GM12878 (cell line): ENCODE data around the gene PELO. TPM values are rescaled to one million over a fixed set of nuclear protein-coding genes. Genes with fewer than 3 reads are reported as not detected.

ENCODE experiments used
- ATAC-seq: fragments of 200-7000 bp; cut with Tn5 transposase; 3 replicates; pipeline ENCODE4 v1.9.1; 2020; ENCODE audit warnings: mild to moderate bottlenecking, moderate library complexity
- BruUV-seq: library from RNA; stranded (reverse); fragments of 400-500 nt; replicated peaks from 2 replicates; lab custom pipeline; 2021; lab: Mats Ljungman, UMichigan
- CTCF ChIA-PET: fragments of 300-600 bp; sonication (Branson Sonifier 250); formaldehyde crosslinking; extraction: SDS; loops from one replicate; lab custom pipeline; 2021; ENCODE audit warnings: inconsistent platforms; lab: Yijun Ruan, JAX
- POLR2A ChIA-PET: fragments of 350-600 bp; formaldehyde crosslinking; extraction: SDS; loops from one replicate; lab custom pipeline; 2021; ENCODE audit warnings: inconsistent platforms; lab: Charles Lee
- RAD21 ChIA-PET: fragments of 300-600 bp; sonication (Branson Sonifier 250); formaldehyde crosslinking; loops from one replicate; lab custom pipeline; 2023; ENCODE audit warnings: antibody characterized with exemption; ENCODE audit not compliant: unreplicated experiment; lab: Charles Lee
- SMC1A ChIA-PET: fragments of 300-600 bp; sonication (Branson Sonifier 250); formaldehyde crosslinking; loops from one replicate; lab custom pipeline; 2023; ENCODE audit not compliant: unreplicated experiment, uncharacterized antibody; lab: Charles Lee
- DNase-seq: peaks from one replicate; pipeline ENCODE4 v3.0.0-alpha.2; 2011; ENCODE audit warnings: low read depth, low spot score
- FAIRE-seq: peaks from 3 replicates; lab custom pipeline; 2011; peaks lifted over from hg19 to GRCh38; lab: Jason Lieb, UNC
- H2AFZ ChIP-seq: 2 replicates; pipeline ENCODE4 v1.6.0; 2011; ENCODE audit warnings: low read depth, low read length, control low read depth; ENCODE audit not compliant: control insufficient read depth
- H3K27ac ChIP-seq: 2 replicates; pipeline ENCODE4 v1.5.1; 2011; ENCODE audit warnings: control low read depth; ENCODE audit not compliant: control insufficient read depth, insufficient read depth
- H3K27me3 ChIP-seq, 2 experiments: replicated peaks in 1 of 2; 2 replicates each; pipeline versions ENCODE4 v1.6.0 to v1.6.1; 2011; ENCODE audit warnings: low read length in 1 of 2; ENCODE audit not compliant: control insufficient read depth in 2 of 2, insufficient read depth in 2 of 2
- H3K36me3 ChIP-seq, 2 experiments: 2 replicates each; pipeline ENCODE4 v1.5.1; 2011; ENCODE audit warnings: low read length in 1 of 2; ENCODE audit not compliant: control insufficient read depth in 2 of 2, insufficient read depth in 2 of 2
- H3K4me1 ChIP-seq: 2 replicates; pipeline ENCODE4 v1.6.1; 2011; ENCODE audit warnings: mild to moderate bottlenecking, low read length, moderate library complexity, mixed read lengths; ENCODE audit not compliant: control insufficient read depth, insufficient read depth
- H3K4me2 ChIP-seq: 2 replicates; pipeline ENCODE4 v1.6.0; 2011; ENCODE audit warnings: control low read depth; ENCODE audit not compliant: control insufficient read depth, insufficient read depth
- H3K4me3 ChIP-seq: fragments of 200-600 bp; sonication (generic); 2 replicates; pipeline ENCODE4 v1.5.1; 2016
- H3K79me2 ChIP-seq: 2 replicates; pipeline ENCODE4 v1.6.0; 2011; ENCODE audit warnings: low read length; ENCODE audit not compliant: control insufficient read depth, insufficient read depth
- H3K9ac ChIP-seq: 2 replicates; pipeline ENCODE4 v1.8.0; 2011; ENCODE audit warnings: low read length, control low read depth, mixed read lengths; ENCODE audit not compliant: control insufficient read depth, insufficient read depth
- H3K9me3 ChIP-seq: replicated peaks from 3 replicates; pipeline ENCODE4 v1.5.1; 2011; ENCODE audit warnings: mild to moderate bottlenecking, low read length; ENCODE audit not compliant: control insufficient read depth, insufficient read depth
- H4K20me1 ChIP-seq: 2 replicates; pipeline ENCODE4 v1.6.0; 2011; ENCODE audit not compliant: control insufficient read depth, insufficient read depth
- BCL11A ChIP-seq: IDR thresholded peaks from 2 replicates; pipeline ENCODE4 v1.6.1; 2011; ENCODE audit warnings: low read depth, low read length
- CEBPB ChIP-seq, 2 experiments: fragments of 150-350 bp in 1 of 2; IDR thresholded peaks; 2 replicates each; pipeline ENCODE4 v1.6.1; 2012 to 2014; ENCODE audit warnings: low read depth in 2 of 2, low read length in 2 of 2, borderline replicate concordance in 1 of 2, inconsistent platforms in 1 of 2
- EZH2 ChIP-seq: IDR thresholded peaks from 2 replicates; pipeline ENCODE4 v1.6.1; 2012; ENCODE audit warnings: low read depth, mild to moderate bottlenecking, control low read depth, inconsistent platforms, low read length, borderline replicate concordance; ENCODE audit not compliant: control insufficient read depth
- FOXM1 ChIP-seq: IDR thresholded peaks from 2 replicates; pipeline ENCODE4 v1.6.1; 2012; ENCODE audit warnings: low read depth, mild to moderate bottlenecking, inconsistent platforms, low read length, moderate library complexity
- GABPA ChIP-seq: IDR thresholded peaks from 2 replicates; pipeline ENCODE4 v1.6.1; 2014; ENCODE audit warnings: antibody characterized with exemption, low read depth, mild to moderate bottlenecking, inconsistent platforms
- GATAD2B ChIP-seq: fragments of 450-650 bp; conservative IDR thresholded peaks from 2 replicates; pipeline ENCODE4 v1.6.1; 2017; ENCODE audit warnings: low read depth, mild to moderate bottlenecking, moderate library complexity
- HDAC6 ChIP-seq: fragments of 200-600 bp; sonication (generic); IDR thresholded peaks from one replicate; pipeline ENCODE4 v1.8.0; 2017; ENCODE audit warnings: antibody characterized with exemption; ENCODE audit not compliant: unreplicated experiment
- JUNB ChIP-seq: IDR thresholded peaks from 2 replicates; pipeline ENCODE4 v1.6.1; 2016; ENCODE audit warnings: antibody characterized with exemption, mild to moderate bottlenecking
- KDM1A ChIP-seq: fragments of 200-600 bp; sonication (generic); IDR thresholded peaks from 2 replicates; pipeline ENCODE4 v1.6.1; 2016; ENCODE audit warnings: borderline replicate concordance
- MEF2A ChIP-seq: IDR thresholded peaks from 2 replicates; pipeline ENCODE4 v1.6.1; 2011; ENCODE audit warnings: low read depth, mild to moderate bottlenecking, low read length, moderate library complexity; ENCODE audit not compliant: insufficient read depth
- MEF2B ChIP-seq: fragments of 450-650 bp; IDR thresholded peaks from 2 replicates; pipeline ENCODE4 v1.6.1; 2018; ENCODE audit warnings: mild to moderate bottlenecking, moderate library complexity; ENCODE audit not compliant: partially characterized antibody, poor library complexity, severe bottlenecking
- MTA3 ChIP-seq: IDR thresholded peaks from 2 replicates; pipeline ENCODE4 v1.6.1; 2012; ENCODE audit warnings: low read length, inconsistent platforms, borderline replicate concordance
- NR2C1 ChIP-seq: fragments of 450-650 bp; IDR thresholded peaks from 2 replicates; pipeline ENCODE4 v1.6.1; 2017; ENCODE audit warnings: antibody characterized with exemption, mild to moderate bottlenecking, moderate library complexity
- NR2F1 ChIP-seq: fragments of 450-650 bp; conservative IDR thresholded peaks from 2 replicates; pipeline ENCODE4 v1.6.1; 2017; ENCODE audit warnings: mild to moderate bottlenecking
- POLR2AphosphoS2 ChIP-seq: IDR thresholded peaks from 2 replicates; pipeline ENCODE4 v1.6.1; 2011; ENCODE audit warnings: low read depth, mild to moderate bottlenecking, low read length, improper control_type of control experiment, moderate library complexity
- TCF7 ChIP-seq: IDR thresholded peaks from 2 replicates; pipeline ENCODE4 v1.6.1; 2014; ENCODE audit warnings: antibody characterized with exemption, borderline replicate concordance
- YBX1 ChIP-seq: fragments of 450-650 bp; IDR thresholded peaks from 2 replicates; pipeline ENCODE4 v1.6.1; 2016; ENCODE audit warnings: antibody characterized with exemption
- ZNF217 ChIP-seq: fragments of 450-650 bp; IDR thresholded peaks from 2 replicates; pipeline ENCODE4 v1.6.1; 2017; ENCODE audit warnings: antibody characterized with exemption, mild to moderate bottlenecking
- WGBS: methylation state at CpG from one replicate; pipeline ENCODE4 v1.1.6; 2016; ENCODE audit warnings: low lambda C conversion rate; ENCODE audit not compliant: insufficient replicate concordance, insufficient coverage; ENCODE audit errors: missing lambda C conversion rate; 5-methylcytosine and 5-hydroxymethylcytosine counted together
- in situ Hi-C: fragments of 300-500 bp; cut with MboI; formaldehyde crosslinking; loops from 9 replicates; pipeline ENCODE4 v1.14.3; 2018; ENCODE audit warnings: mixed read lengths
- intact Hi-C: fragments of 100-400 bp; cut with micrococcal nuclease; formaldehyde crosslinking; loops from one replicate; pipeline ENCODE4 v1.14.2; 2022; ENCODE audit not compliant: unreplicated experiment
- polyA plus RNA-seq, 11 experiments: library from polyadenylated mRNA; depleted of rRNA in 4 of 11; unstranded in 6 of 11; stranded (reverse) in 5 of 11; fragments of >200 nt; fragmentation: Nextera tagmentation in 4 of 11; fragmentation: Illumina TruSeq in 1 of 11; extraction: Ambion mirVana in 4 of 11; extraction: Trizol in 1 of 11; gene quantifications; 1 replicate in 1 of 11; 2 replicates in 10 of 11; pipeline versions ENCODE4 v1.2.1 to v1.2.3, GENCODE V29; 2011 to 2016; ENCODE audit warnings: inconsistent platforms in 2 of 11, missing spikeins in 2 of 11, low read depth in 1 of 11
- total RNA-seq, 4 experiments: library from RNA; depleted of rRNA in 3 of 4; stranded (reverse); fragments of >200 nt in 3 of 4; fragmentation: Illumina TruSeq in 1 of 4; extraction: Trizol in 1 of 4; gene quantifications; 2 replicates each; pipeline versions ENCODE4 v1.2.1 to v1.2.3, GENCODE V29; 2013 to 2021
- TF ChIP-seq, protein P1 (sequence below): fragments of 450-650 bp; IDR thresholded peaks from 2 replicates; pipeline ENCODE4 v1.6.1; 2017; ENCODE audit warnings: borderline replicate concordance
- TF ChIP-seq, protein P2 (sequence below): fragments of 450-650 bp; IDR thresholded peaks from 2 replicates; pipeline ENCODE4 v1.6.1; 2017; ENCODE audit warnings: mild to moderate bottlenecking, moderate library complexity

Gene PELO
- total and polyA plus RNA-seq, 10 of the 15 experiments (the other 5 are each of a cell fraction or from before 2014, with no cell fraction given): 5.6 to 11.9 (median 8.7) TPM

GRCh38 chr5:52789378-52789777 lies 1.7 kb downstream of the PELO start:
- FAIRE-seq: no peak
- no peak overlapping the region for H2AFZ ChIP-seq
- ChIA-PET CTCF (interaction anchor here (0.8 to 3.1 kb wide), 5 partner anchors 10 to 128 kb away, joined by 3 to 10 read pairs (median 4); no protein-coding TSS in a partner anchor), POLR2A (interaction anchor here (2.1 kb wide), 1 partner anchor 10 kb away, joined by 8 read pairs; no protein-coding TSS in a partner anchor), SMC1A (interaction anchor here (1.0 to 3.5 kb wide), 2 partner anchors 10 to 13 kb away, joined by 5 to 9 read pairs; no protein-coding TSS in a partner anchor), RAD21 (interaction anchor here (0.8 to 1.4 kb wide), 3 partner anchors 10 to 126 kb away, joined by 3 to 8 read pairs (median 7); no protein-coding TSS in a partner anchor)
- in situ Hi-C loops (no loop called here), intact Hi-C loops (loop anchor here (5.0 kb wide), 1 partner anchor 308 kb away; no protein-coding TSS in a partner anchor)
- H3K4me1 ChIP-seq: no peaks in the 10 kb centered on the region; the same call in 1 of the 2 replicates
- H3K4me2 ChIP-seq: no peak overlapping the region
- WGBS: 100% methylated on average over 1 of the region's 1 CpG
- no peaks in the 10 kb centered on the region for H3K9me3 ChIP-seq
- H3K27ac ChIP-seq: no peak overlapping the region
- no peak overlapping the region for H3K4me3 ChIP-seq
- H3K27me3 ChIP-seq: peaks cover 7 to 11% of the 10 kb centered on the region in 2 experiments; a peak in 3 of 4 replicates
- TF ChIP-seq MTA3 (no peak), EZH2 (no peak), FOXM1 (no peak), NR2C1 (no peak), JUNB (no peak), YBX1 (no peak), MEF2B (no peak), MEF2A (no peak), GATAD2B (no peak), BCL11A (no peak), TCF7 (no peak), KDM1A (no peak), CEBPB (IDR thresholded peaks at IDR 0.05; ENCODE audit: borderline replicate concordance in 1 of 2, low read depth in 2 of 2, low read length in 2 of 2) (no peak), GABPA (no peak), POLR2AphosphoS2 (no peak), HDAC6 (no peak), ZNF217 (no peak), NR2F1 (no peak)
- TF ChIP-seq, protein P1, sequence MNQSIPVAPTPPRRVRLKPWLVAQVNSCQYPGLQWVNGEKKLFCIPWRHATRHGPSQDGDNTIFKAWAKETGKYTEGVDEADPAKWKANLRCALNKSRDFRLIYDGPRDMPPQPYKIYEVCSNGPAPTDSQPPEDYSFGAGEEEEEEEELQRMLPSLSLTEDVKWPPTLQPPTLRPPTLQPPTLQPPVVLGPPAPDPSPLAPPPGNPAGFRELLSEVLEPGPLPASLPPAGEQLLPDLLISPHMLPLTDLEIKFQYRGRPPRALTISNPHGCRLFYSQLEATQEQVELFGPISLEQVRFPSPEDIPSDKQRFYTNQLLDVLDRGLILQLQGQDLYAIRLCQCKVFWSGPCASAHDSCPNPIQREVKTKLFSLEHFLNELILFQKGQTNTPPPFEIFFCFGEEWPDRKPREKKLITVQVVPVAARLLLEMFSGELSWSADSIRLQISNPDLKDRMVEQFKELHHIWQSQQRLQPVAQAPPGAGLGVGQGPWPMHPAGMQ: no peak
- TF ChIP-seq, protein P2, sequence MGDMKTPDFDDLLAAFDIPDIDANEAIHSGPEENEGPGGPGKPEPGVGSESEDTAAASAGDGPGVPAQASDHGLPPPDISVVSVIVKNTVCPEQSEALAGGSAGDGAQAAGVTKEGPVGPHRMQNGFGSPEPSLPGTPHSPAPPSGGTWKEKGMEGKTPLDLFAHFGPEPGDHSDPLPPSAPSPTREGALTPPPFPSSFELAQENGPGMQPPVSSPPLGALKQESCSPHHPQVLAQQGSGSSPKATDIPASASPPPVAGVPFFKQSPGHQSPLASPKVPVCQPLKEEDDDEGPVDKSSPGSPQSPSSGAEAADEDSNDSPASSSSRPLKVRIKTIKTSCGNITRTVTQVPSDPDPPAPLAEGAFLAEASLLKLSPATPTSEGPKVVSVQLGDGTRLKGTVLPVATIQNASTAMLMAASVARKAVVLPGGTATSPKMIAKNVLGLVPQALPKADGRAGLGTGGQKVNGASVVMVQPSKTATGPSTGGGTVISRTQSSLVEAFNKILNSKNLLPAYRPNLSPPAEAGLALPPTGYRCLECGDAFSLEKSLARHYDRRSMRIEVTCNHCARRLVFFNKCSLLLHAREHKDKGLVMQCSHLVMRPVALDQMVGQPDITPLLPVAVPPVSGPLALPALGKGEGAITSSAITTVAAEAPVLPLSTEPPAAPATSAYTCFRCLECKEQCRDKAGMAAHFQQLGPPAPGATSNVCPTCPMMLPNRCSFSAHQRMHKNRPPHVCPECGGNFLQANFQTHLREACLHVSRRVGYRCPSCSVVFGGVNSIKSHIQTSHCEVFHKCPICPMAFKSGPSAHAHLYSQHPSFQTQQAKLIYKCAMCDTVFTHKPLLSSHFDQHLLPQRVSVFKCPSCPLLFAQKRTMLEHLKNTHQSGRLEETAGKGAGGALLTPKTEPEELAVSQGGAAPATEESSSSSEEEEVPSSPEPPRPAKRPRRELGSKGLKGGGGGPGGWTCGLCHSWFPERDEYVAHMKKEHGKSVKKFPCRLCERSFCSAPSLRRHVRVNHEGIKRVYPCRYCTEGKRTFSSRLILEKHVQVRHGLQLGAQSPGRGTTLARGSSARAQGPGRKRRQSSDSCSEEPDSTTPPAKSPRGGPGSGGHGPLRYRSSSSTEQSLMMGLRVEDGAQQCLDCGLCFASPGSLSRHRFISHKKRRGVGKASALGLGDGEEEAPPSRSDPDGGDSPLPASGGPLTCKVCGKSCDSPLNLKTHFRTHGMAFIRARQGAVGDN: no peak
- TF ChIP-seq, all 136 proteins: peak for 0
- DNase-seq (no peak), ATAC-seq (no peak)
- Histone ChIP-seq H3K79me2 (no peaks in the 10 kb centered on the region), H3K9ac (no peak overlapping the region), H3K36me3 (no peaks in the 10 kb centered on the region), H4K20me1 (no peaks in the 10 kb centered on the region)
- BruUV-seq: no TSS peak
